Endothelial cell of umbilical vein (primary cell): ENCODE results near the gene DNAJC27.

Experiments
- CTCF ChIP-seq, 2 donors: IDR thresholded peaks; 1 replicate in 1 of 2; 2 replicates in 1 of 2; pipeline ENCODE4 v1.5.1; 2011; ENCODE audit warnings: low read length in 2 of 2, mild to moderate bottlenecking in 2 of 2, moderate library complexity in 2 of 2, control low read depth in 1 of 2, inconsistent platforms in 1 of 2, low read depth in 1 of 2; ENCODE audit not compliant: insufficient read depth in 1 of 2; ENCODE audit errors: extremely low read depth in 1 of 2
- EZH2 ChIP-seq: IDR thresholded peaks from 2 replicates; pipeline ENCODE4 v1.6.1; 2012; ENCODE audit warnings: borderline replicate concordance, low read depth, mild to moderate bottlenecking, moderate library complexity, low read length, inconsistent platforms; ENCODE audit not compliant: severe bottlenecking
- FOS ChIP-seq: IDR thresholded peaks from 2 replicates; pipeline ENCODE4 v1.6.1; 2011; ENCODE audit warnings: mild to moderate bottlenecking, low read length, moderate library complexity, borderline replicate concordance; ENCODE audit not compliant: insufficient read depth
- GATA2 ChIP-seq: IDR thresholded peaks from 2 replicates; pipeline ENCODE4 v1.7.0; 2011; ENCODE audit warnings: low read depth, mild to moderate bottlenecking, moderate library complexity, mixed read lengths, low read length; ENCODE audit not compliant: insufficient read length, insufficient read depth
- MAX ChIP-seq: IDR thresholded peaks from 2 replicates; pipeline ENCODE4 v1.6.1; 2011; ENCODE audit not compliant: insufficient read depth, insufficient read length
- MYC ChIP-seq: IDR thresholded peaks from one replicate; pipeline ENCODE4 v1.6.1; 2011; ENCODE audit warnings: mild to moderate bottlenecking, low read depth, low read length
- POLR2A ChIP-seq: IDR thresholded peaks from 2 replicates; pipeline ENCODE4 v1.6.1; 2012; ENCODE audit warnings: low read depth, mild to moderate bottlenecking, control low read depth, low read length
- POLR2AphosphoS5 ChIP-seq: IDR thresholded peaks from 2 replicates; pipeline ENCODE4 v1.6.1; 2012; ENCODE audit warnings: low read depth, mild to moderate bottlenecking, control low read depth, low read length, moderate library complexity; ENCODE audit not compliant: insufficient read depth

- TF ChIP-seq CTCF (IDR thresholded peaks at IDR 0.05; ENCODE audit: extremely low read depth in 1 of 2, insufficient read depth in 1 of 2, low read depth in 1 of 2, low read length in 2 of 2), result no peak
- no peak for TF ChIP-seq MAX
- no peak for TF ChIP-seq MYC
- no peak for TF ChIP-seq POLR2A
- TF ChIP-seq POLR2AphosphoS5, result no peak
- TF ChIP-seq FOS, result no peak
- TF ChIP-seq EZH2, result no peak
- no peak for TF ChIP-seq GATA2
Measured at GRCh38 chr2:24955921-24956320, 15.8 kb downstream of the DNAJC27 start.
